NCI-H1092 (cell line): ENCODE data around the gene TNPO1.
"Not testable (repeated sequence)": the region's sequence is repeated elsewhere in the genome, so short reads cannot be mapped to it uniquely, and the experiment has no call there.

ENCODE experiments used
- DNase-seq: peaks from one replicate; lab custom pipeline; 2025; lab: John Stamatoyannopoulos, UW

The TNPO1 gene

DNA sequence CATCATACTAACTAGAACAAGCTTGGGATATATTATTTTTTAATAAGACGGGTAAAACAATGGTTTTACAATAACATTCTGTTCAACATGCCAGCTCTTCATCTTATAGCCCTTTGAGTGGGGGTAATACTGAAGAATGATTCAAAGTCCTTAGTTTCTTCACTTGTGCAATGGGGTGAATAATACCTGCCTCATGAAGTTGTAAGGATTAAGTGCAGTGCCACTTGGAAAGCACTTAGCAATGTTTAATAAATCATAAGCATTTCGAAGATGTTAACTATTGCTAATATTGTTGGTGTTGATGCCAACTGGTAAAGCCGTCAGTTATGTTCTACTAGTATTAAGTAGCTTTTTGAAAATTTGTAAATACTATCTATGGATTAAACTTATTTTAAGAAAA is 38.0 kb downstream of the TNPO1 start:
- no peak for DNase-seq

DNA sequence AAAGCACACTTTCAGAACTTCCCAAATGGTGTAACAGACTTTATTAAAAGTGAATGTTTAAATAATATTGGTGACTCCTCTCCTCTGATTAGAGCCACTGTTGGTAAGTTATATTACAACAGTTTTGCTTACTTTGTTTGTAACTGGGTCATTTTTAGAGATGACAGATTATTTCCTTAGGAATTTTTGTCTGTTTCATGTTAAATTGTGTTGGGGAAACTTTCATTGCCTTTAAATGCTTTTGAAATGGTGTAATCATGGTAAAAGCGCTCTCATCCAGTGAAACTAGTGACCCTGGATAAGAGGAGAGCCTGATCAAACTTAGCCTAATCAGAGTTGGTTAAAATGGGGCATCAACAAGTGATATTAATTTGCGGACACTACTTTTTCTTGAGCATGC is 39.4 kb downstream of the TNPO1 start:
- DNase-seq: no peak

DNA sequence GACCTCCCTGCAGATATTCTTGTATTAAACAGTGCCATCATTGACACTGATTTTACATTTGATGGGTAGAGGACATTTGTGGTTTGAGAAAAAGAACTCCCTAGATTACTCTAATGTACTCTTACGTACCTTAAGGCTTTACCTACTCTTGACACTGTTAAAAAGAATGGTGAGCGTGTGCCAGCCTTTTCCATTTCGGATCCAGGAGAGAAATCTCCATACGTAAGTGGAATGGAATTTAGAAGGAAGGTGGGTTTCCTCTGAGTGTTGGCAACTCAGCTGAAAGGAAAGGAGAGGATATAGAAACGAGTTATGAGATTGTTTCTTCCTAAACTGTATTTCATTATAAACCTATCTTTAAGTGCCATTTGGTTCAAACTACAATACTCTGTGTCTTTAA is 40.9 kb downstream of the TNPO1 start:
- no peak for DNase-seq

DNA sequence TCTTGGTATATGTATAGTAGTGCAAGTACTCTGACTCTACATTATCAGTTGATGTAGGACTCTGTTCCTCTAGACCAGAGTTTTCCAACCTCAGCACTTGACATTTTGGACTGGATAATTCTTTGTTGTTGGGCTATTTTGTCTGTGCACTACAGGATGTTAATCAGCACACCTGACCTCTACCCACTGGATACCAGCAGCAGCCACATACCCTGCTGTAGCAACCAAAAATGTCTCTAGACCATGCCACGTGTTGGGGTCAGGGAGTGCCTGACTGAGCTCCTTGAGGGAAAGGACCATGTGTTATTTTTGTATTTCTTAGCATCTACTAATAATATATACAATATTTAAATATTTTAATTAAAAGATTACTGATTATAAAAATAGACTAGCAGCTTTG is 42.7 kb downstream of the TNPO1 start:
- DNase-seq: no peak

DNA sequence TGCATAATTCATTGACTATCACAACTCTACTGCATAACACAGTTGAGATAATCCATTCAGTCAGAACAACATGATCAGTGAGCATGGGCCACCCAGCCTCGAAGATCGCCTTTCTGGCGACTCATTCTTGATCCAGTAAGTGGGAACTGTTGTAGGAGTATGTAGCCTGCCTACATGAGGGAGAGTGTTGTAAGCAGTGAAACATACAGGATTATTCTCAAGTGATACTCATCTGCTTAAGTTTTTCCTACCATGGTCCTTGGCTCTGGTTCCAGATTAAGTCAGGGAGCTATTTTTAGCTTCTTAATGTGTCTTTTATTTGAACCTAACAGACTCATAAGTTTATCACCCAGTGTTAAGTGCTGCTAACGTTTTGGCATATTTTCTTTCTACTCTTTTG is 44.0 kb downstream of the TNPO1 start:
- DNase-seq: no peak

DNA sequence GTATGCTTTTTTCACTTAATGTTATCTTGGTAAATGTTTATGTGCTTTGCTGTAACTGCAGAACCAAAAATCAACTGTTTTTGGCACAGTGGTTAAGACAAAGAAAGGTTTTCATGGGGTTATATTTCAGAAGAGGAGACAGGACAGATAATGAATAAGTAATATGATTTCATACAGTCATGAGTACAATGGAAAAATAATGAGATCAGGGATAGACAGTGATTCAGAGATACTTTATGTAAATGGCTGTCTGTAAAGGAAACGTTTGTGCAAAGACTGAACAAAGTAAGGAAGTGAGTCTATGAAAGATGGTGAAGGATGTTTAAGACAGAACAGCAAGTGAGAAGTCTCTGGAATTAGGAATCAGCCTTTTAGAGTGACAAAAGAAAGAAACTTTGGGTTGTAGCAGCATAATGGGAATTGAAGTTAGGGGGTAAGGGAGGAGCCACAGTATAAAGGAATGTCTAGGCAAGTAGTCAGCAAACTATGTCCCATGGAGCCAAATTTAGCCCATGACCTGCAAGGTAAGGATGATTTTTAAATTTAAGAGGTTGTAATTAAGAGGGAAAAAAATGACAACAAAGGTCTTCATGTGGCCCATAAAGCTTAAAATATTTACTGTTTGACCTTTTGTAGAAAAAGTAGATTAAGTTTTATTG is 55.0 kb downstream of the TNPO1 start:
- DNase-seq: no peak

DNA sequence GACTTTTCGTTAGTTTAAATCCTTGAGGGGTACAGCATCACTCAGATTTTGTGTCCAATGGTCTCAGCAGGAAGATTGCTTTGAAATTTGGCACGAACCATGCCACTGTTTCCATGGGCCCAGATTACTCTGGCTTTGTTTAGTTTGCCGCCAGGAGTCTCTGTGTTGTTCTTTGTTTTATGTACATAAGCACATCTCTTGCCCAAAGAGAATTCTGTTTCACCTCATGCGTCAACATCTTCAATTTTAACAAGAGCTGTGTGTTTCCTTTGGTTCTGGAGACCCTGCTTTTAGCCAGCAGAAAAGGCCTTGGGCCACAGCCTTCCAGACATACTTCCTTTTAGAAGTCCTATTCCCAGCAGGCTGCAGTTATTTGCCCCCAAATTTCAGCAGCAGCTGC is 62.4 kb downstream of the TNPO1 start:
- peak; percentile 35 for DNase-seq

DNA sequence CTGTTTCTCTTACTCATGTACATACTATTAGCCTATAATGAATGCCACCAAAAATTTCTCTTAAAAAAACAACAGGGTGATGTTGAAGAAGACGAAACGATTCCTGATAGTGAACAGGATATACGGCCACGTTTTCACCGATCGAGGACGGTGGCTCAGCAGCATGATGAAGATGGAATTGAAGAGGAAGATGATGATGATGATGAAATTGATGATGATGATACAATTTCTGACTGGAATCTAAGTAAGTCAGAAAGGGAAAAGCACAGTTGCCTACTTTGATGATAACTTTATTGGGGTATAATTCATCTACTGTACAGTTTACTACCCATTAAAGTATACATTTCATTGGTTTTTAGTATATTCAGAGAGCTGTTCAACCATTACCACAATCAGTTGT is 66.5 kb downstream of the TNPO1 start:
- DNase-seq: no peak

DNA sequence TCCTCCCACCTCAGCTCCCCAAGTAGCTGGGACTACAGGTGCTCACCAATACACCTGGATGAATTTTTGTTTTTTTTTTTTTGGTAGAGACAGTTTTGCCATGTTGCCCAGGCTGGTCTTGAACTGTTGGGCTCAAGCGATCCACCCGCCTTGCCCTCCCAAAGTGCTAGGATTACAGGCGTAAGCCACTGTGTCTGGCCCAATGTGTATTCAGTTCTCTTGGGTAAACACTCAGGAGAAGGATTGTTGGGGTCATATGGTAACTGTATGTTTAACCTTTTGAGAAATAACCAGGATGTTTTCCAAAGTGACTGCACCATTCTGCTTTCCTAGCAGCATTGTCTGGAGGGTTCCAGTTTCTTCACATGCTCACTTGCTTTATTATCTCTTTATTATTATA is 67.4 kb downstream of the TNPO1 start:
- DNase-seq: no peak

DNA sequence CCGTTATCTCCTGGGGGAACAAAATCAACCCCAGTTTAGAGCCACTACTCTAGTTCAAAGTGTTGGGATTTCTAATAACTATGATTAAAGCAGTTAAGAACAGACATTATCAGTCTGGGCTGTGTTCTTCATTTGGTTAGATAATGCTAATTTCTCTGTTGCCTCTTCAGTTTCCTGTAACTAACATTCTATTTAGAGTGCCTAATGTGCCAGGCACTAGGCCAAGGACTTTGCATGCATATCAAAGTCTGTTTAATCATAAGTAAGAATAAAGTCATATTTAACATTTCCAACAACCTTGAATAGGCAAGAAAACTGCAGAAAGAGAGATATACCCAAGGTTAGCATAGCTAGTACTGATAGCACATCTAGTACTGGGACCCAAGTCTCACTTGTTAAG is 68.4 kb downstream of the TNPO1 start:
- no peak for DNase-seq

DNA sequence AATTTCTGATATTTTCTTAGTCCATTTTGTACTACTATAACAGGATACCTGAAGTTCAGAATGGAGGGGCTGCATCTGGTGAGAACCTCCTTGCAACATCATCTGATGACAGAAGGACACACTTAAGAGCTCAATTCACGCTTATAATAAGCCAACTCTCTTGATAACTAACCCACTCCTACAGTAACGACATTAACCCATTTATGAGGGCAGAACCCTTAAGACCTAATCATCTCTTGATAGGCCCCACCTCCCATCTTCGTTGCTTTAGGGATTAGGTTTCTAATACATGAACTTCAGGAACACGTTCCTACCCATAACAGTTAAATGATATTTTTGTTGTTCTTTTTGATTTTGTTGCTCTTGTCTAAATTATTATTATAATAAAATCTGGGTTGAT is 69.4 kb downstream of the TNPO1 start:
- no peak for DNase-seq

DNA sequence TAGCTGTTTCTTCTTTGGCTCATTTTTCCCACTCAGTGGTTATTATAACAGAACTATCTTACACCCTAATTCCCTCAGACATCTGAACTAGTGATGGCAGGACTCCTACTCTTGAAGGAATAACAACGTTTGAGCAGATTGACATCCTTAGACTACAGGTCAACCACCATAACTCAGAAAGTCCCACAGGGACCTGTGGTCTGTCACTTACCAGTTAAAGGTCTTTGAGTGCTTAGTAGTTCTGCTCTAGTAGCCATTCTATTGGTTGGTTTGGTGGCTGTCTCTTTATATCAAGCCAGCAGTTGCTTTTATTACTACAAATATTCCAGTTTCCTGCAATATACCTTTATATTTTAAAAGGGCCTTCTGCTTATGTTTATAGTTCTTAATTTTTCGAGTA is 72.1 kb downstream of the TNPO1 start:
- DNase-seq: no peak

DNA sequence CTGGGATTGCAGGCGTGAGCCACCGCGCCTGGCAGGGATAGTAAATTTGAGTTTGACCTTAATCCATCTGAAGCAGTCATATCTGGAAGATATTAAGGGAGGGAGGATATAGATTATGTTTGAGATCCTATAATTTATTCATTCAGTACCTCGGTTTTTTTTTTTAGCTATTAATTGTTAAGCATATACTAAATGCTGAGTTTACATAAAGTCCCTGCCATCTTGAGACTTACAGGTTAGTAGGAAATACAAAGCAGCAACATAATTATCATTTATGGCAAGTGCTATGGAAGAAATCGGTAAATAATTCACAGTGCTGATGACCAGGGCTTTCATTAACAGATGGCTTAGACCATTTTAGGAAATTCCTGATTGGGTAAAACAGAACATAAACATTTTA is 72.9 kb downstream of the TNPO1 start:
- DNase-seq: no peak

DNA sequence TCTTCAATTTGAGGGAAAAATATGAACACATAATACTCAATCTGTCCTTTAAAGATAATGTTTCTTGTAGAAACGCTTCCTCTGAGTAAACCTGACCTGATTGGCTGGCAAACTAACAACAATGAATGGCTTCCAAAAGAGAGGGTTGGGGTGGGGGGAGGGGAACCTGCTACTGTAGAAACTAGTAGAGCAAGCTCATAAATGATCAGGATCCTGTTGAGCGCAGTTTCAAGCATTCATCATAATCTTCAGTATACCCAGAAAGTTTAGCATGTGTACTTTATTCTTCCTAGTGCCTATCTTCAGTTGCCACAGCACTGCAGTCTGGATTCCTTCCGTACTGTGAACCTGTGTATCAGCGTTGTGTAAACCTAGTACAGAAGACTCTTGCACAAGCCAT is 76.4 kb downstream of the TNPO1 start:
- no peak for DNase-seq

DNA sequence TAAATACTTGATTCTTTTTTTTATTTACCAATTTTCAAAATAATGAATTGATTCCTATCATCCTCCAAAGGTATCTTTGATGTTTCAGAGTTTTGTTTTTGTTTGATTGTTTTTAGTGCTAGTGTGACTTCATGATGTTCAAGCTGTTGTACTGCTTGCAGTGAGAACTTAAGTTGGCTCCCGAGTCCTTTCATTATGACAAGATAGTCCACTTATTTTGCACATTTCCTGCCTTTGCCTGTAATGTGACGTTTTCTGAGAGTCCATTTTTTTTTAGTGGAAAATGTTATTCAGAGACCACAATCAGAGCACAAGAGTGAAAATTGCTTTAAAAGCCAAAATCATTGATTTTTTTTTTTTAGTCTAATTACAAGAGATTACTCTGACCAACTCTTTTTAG is 79.3 kb downstream of the TNPO1 start:
- DNase-seq: no peak

DNA sequence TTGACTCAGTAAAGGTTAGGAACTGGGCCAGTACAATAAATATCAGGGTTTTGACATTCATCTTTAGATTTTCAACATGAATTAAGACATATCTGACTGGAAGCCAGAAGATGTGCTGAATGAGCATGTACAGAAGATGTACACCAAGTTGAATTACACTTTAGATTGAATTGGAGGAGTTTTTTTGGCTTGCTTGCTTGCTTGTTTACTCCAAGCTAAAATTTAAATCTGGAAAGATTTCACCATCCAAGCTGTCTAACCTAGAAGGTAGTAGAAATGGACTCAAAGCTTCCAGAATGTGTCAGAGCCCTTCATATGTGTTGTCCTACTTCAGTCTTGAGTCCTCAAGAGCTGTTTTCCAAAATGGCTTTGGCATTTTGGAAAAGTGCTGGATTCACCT is 90.3 kb downstream of the TNPO1 start:
- DNase-seq: no peak

DNA sequence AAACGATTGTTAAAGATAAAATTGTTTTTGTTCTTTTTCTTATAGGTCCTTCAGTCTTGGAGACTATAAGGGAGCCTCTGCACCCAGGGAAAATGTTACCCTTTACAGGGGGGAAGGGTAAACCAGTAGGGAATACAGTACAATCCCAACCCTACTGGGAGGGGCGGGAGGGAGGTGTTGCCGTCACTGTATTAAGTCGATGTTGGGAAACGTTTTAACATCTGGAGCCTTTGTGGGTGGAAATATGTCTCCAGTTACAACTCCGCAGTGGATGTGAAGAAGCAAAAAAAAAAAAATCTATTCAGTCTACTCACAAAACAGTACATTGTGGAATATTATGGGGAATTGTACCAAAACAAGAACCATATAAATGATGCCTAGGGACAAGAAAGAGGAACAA is 92.2 kb downstream of the TNPO1 start:
- DNase-seq: no peak

DNA sequence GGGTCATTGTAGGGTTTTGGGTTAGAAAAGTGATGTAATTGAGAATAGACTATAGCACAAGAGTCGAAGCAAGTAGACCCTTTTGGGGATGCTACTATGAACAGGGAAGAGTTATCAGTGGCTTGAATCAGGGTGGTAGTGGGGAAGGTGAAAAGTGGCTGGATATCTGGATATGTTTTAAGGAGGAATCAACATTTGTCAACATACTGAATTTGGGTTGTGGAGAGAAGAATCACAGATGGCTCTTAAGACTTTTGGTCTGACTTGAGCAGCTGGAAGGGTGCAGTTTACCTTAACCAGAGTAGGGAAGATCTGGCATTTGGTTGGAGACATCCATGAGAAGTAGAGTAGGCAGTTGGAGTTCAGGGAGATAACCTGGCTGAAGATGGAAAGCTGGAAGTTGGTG is 100.9 kb downstream of the TNPO1 start:
- no peak for DNase-seq

DNA sequence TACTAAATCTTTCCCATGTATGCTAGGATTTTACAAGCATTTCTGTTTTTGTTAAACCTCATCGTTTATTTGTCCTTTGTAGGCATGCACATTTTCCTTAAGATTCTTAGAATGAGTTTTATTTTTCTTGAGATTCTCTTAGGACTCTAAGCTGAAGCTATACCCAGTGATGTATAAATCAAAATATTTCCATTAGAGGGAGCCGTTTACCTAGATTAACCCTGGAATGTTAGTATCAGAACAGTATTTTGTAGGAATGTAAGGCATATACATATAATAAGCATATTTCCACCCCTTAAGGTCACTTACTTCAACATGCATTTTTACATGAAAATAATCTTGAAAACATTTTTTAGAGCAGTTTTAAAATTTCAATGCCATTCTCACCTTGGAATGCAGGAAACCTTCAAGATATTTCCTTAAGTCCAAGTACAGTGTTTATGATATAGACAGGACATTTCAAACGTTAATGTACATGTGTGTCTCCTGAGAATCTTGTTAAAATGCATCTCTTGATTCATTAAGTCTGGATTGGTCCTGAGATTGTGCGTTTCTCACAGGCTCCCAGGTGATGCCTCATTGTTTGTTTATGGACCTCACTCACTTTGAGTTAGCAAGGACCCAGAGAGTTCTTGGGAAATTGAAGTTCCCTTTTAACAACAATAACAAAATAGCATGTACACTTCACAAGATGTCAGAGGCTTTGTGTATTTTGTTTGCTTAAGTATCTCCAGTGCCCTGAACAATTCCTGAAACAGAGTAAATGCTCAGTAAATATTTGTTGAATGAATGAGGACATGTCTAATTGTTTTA is 104.4 kb downstream of the TNPO1 start:
- DNase-seq: no peak

DNA sequence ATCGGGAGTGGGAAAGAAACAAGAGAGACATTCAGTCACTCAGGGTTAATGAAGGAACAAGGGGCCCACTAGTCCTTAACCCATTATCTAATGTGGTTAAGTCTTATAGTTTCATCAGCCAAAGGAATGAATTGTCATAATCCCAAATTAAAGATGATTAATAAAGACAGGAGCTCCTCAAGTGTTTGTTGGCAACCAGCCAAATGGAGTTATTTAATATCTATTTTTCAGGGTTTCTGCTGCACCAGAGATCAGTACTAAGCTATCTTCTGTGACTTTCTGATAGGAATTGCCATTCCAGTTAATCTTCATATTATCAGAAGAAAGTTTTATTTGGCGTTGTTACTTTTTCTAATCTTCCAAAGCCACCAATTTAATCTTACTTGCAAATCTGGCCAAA is 105.4 kb downstream of the TNPO1 start:
- no peak for DNase-seq

DNA sequence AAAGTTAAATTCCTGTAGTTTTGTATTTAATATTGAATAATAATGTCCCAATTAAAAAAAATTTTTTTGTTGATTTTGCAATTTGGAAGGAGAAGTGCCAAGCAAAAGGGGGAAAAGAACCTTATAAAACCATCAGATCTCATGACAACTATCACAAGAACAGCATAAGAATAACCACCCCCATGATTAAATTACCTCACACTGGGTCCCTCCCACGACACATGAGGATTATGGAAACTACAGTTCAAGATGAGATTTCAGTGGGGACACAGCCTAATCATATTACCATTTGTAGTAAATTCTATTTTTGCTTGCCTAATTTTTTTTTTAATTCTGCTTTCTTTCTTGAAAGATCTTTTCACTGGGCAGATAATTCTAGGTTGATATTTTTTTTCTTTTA is 106.0 kb downstream of the TNPO1 start:
- DNase-seq: no peak

DNA sequence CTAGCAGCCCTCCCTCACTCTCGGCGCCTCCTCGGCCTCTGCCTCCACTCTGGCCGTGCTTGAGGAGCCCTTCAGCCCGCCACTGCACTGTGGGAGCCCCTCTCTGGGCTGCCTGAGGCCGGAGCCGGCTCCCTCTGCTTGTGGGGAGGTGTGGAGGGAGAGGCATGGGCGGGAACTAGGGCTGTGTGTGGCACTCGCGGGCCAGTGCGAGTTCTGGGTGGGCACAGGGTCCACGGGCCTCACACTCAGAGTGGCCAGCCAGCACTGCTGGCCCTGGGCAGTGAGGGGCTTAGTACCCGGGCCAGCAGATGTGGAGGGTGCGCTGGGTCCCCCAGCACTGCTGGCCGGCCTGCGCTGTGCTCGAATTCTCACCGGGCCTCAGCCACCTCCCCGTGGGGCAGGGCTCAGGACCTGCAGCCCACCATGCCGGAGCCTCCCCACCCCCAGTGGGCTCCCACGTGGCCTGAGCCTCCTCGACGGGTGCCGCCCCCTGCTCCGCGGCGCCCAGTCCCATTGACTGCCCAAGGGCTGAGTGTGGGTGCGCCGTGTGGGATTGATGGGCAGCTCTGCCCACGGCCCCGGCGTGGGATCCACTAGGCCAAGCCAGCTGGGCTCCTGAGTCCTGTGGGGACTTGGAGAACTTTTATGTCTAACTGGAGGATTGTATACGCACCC is 109.0 kb downstream of the TNPO1 start:
- DNase-seq: no peak

DNA sequence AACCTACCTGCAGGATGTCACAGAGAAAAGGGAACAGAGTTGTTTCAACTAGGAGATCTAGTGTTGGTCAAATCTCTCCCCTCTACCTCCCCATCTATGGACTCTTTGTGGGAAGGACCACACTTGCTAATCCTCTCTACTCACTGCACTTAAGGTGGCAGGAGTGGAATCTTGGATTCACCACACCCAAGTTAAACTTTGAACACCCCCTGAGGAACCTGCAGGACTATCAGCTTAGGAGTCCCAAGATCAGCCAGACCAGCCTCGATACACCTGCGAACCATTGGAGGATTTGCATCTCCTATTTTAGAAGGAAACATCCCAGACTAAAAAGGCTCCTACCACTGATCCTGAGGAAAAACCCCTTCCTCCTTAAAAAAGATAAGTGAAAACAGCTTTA is 116.2 kb downstream of the TNPO1 start:
- DNase-seq: not testable (repeated sequence)
